Keratinocyte (primary cell): ENCODE data around the gene CNFN. TPM values are rescaled to one million over a fixed set of nuclear protein-coding genes. Genes with fewer than 3 reads are reported as not detected.
A peak's percentile ranks its signal among the peaks of the same experiment; 100 is the strongest.

Experiments used
- DNase-seq: peaks from one replicate; pipeline ENCODE4 v3.0.0-alpha.2; 2011; ENCODE audit warnings: low read depth, missing footprints, low spot score
- FAIRE-seq: peaks from 2 replicates; lab custom pipeline; 2011; peaks lifted over from hg19 to GRCh38; lab: Jason Lieb, UNC
- H2AFZ ChIP-seq: 2 replicates; pipeline ENCODE4 v1.6.0; 2012; ENCODE audit warnings: low read length, control low read depth, inconsistent platforms; ENCODE audit not compliant: control insufficient read depth
- H3K27ac ChIP-seq: 2 replicates; pipeline ENCODE4 v1.5.1; 2011; ENCODE audit warnings: low read length; ENCODE audit not compliant: control insufficient read depth, insufficient read depth
- H3K27me3 ChIP-seq: 3 replicates; pipeline ENCODE4 v1.6.0; 2011; ENCODE audit warnings: low read length; ENCODE audit not compliant: control insufficient read depth, insufficient read depth; ENCODE audit errors: extremely low read depth
- H3K36me3 ChIP-seq, 2 experiments: 2 replicates in 1 of 2; 3 replicates in 1 of 2; pipeline ENCODE4 v1.5.1; 2011; ENCODE audit warnings: low read length in 2 of 2, mild to moderate bottlenecking in 1 of 2; ENCODE audit not compliant: control insufficient read depth in 2 of 2, insufficient read depth in 2 of 2; ENCODE audit errors: extremely low read depth in 1 of 2
- H3K4me1 ChIP-seq: 3 replicates; pipeline ENCODE4 v1.5.1; 2011; ENCODE audit warnings: low read length; ENCODE audit not compliant: control insufficient read depth, insufficient read depth; ENCODE audit errors: extremely low read depth
- H3K4me2 ChIP-seq: 3 replicates; pipeline ENCODE4 v1.6.0; 2011; ENCODE audit warnings: low read depth, low read length; ENCODE audit not compliant: control insufficient read depth, insufficient read depth; ENCODE audit errors: extremely low read depth
- H3K4me3 ChIP-seq, 3 experiments: fragments of 200-600 bp in 1 of 3; sonication (generic) in 1 of 3; 2 replicates in 2 of 3; 3 replicates in 1 of 3; pipeline ENCODE4 v1.5.1; 2011 to 2016; ENCODE audit warnings: low read length in 3 of 3, mild to moderate bottlenecking in 3 of 3, control low read depth in 2 of 3, inconsistent platforms in 1 of 3, low read depth in 1 of 3, mixed read lengths in 1 of 3, mixed run types in 1 of 3, moderate library complexity in 1 of 3; ENCODE audit not compliant: control insufficient read depth in 2 of 3, insufficient read depth in 2 of 3; ENCODE audit errors: extremely low read depth in 1 of 3
- H3K79me2 ChIP-seq: 2 replicates; pipeline ENCODE4 v1.6.0; 2012; ENCODE audit warnings: low read length; ENCODE audit not compliant: control insufficient read depth, insufficient read depth
- H3K9ac ChIP-seq: 3 replicates; pipeline ENCODE4 v1.6.0; 2011; ENCODE audit warnings: low read length; ENCODE audit not compliant: control insufficient read depth, insufficient read depth; ENCODE audit errors: extremely low read depth
- H3K9me1 ChIP-seq: 3 replicates; pipeline ENCODE4 v1.6.0; 2011; ENCODE audit warnings: low read length; ENCODE audit not compliant: control insufficient read depth, insufficient read depth; ENCODE audit errors: extremely low read depth
- H3K9me3 ChIP-seq: 2 replicates; pipeline ENCODE4 v1.5.1; 2012; ENCODE audit warnings: low read depth, low read length; ENCODE audit not compliant: control insufficient read depth
- H4K20me1 ChIP-seq: 3 replicates; pipeline ENCODE4 v1.6.0; 2011; ENCODE audit warnings: low read length; ENCODE audit not compliant: control insufficient read depth, insufficient read depth; ENCODE audit errors: extremely low read depth
- CTCF ChIP-seq, 3 experiments: IDR thresholded peaks in 1 of 3; conservative IDR thresholded peaks in 1 of 3; optimal IDR thresholded peaks in 1 of 3; 2 replicates in 2 of 3; 3 replicates in 1 of 3; pipeline versions ENCODE3 to v1.5.1; 2011; ENCODE audit warnings: low read length in 3 of 3, mild to moderate bottlenecking in 3 of 3, moderate library complexity in 2 of 3, control low read depth in 1 of 3, inconsistent platforms in 1 of 3; ENCODE audit not compliant: insufficient read depth in 2 of 3; ENCODE audit errors: extremely low read depth in 1 of 3
- EZH2 ChIP-seq: IDR thresholded peaks from one replicate; pipeline ENCODE4 v1.6.1; 2012; ENCODE audit warnings: inconsistent platforms, mild to moderate bottlenecking, low read length, moderate library complexity
- dilution Hi-C: fragments of 300-500 bp; cut with MboI; formaldehyde crosslinking; loops from one replicate; pipeline ENCODE4 v1.7.0; 2020; ENCODE audit warnings: low sequenced_read_pairs; ENCODE audit not compliant: extremely low pct_ligation_motif_present
- polyA plus RNA-seq, 5 experiments: library from polyadenylated mRNA; depleted of rRNA in 3 of 5; stranded (reverse) in 3 of 5; stranded (forward) in 1 of 5; unstranded in 1 of 5; fragments of >200 nt; gene quantifications; 1 replicate in 1 of 5; 2 replicates in 3 of 5; 3 replicates in 1 of 5; pipeline versions ENCODE4 v1.2.1 to v1.2.3, GENCODE V29; 2011 to 2012; ENCODE audit warnings: missing spikeins in 2 of 5, low read depth in 1 of 5, low replicate concordance in 1 of 5

CNFN gene
- polyA plus RNA-seq, 1 donor (not counting 4 experiments of a cell fraction or from before 2014, with no cell fraction given) = 3.0 TPM

DNA sequence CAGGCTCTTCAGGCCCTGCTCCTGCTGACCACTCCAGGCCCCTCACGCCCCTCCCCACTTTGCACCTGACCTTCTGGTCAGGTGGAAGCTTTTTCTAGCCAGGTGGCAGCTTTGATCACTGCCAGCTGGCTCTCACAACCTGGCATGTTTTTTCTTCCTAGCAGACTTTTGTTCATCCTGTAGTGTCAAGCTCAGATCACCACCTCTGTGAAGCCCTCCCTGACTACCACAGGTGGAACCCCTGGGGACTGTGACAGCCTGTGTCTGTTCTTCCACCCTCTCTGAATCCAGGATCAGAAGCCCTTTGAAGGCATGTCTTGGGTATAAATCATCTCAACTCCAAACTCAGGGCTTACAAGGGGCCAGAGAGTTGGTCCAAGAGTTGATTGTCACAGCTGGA, 10.3 kb upstream of the CNFN start:
- Histone ChIP-seq H3K9me3 (no peaks in the 10 kb centered on the region), H2AFZ (no peak overlapping the region), H3K27me3 (no peaks in the 10 kb centered on the region), H3K9ac (no peak overlapping the region), H3K27ac (no peak overlapping the region), H4K20me1 (no peaks in the 10 kb centered on the region), H3K36me3 (peaks cover 2 to 3% of the 10 kb centered on the region in 2 experiments), H3K4me1 (peaks cover 23% of the 10 kb centered on the region), H3K4me2 (no peak overlapping the region), H3K79me2 (peaks cover 9% of the 10 kb centered on the region), H3K4me3 (no peak overlapping the region), H3K9me1 (peaks cover 5% of the 10 kb centered on the region)
- FAIRE-seq (no peak), DNase-seq (no peak)
- dilution Hi-C loops = no loop called here
- TF ChIP-seq EZH2 (no peak), CTCF (optimal IDR thresholded peaks at IDR 0.05 in 1 of 3, IDR thresholded peaks at IDR 0.05 in 1 of 3, conservative IDR thresholded peaks at IDR 0.05 in 1 of 3; ENCODE audit: extremely low read depth in 1 of 3, insufficient read depth in 2 of 3, low read length in 3 of 3) (no peak)

DNA sequence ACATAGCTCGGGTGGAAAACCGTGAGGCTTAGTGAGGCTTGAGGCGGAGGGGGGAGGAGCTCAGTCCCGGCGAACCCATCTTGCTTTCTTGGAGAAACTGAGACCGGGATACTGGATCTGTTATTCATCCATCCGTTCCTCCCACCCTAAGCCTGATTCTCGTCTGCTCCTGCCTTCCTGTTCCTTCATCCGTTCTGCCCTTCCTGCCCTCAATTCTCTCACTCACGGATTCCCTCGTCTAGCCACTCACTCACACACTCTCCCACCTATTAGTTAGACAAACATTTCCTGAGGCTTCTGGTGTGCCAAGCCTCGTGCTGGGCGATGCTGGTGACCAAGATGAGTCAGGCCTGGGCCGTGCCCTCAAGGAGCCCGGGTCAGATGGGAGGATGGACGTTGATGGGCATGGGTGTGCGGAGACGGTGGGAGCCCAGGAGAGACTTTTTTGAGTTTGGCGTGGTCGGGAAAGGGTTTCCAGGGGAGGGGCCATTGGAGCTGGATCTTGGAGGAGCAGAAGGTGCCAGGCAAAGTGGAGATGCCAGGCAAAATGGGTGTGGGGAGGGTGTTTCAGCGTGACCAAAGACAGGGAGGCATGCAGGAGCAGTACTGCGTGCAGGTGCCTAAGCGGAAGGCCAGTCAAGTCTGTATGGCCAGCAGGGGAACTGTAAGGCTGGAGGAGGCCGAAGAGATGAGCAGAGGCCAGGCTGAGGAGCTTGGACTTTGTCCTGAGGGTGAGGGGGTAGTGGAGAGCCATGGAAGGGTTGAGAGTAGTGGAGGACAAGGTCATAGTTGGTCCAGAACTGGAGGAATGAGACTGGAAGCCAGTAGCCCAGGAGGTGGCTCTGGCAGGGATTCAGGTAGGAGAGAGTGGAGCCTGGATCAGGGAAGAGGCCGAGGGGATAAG, 7.4 kb upstream of the CNFN start:
- DNase-seq (no peak), FAIRE-seq (peak; percentile 5)
- dilution Hi-C loops = no loop called here
- no peaks in the 10 kb centered on the region for H3K36me3 ChIP-seq
- no peak for TF ChIP-seq EZH2
- no peak for TF ChIP-seq CTCF (optimal IDR thresholded peaks at IDR 0.05 in 1 of 3, IDR thresholded peaks at IDR 0.05 in 1 of 3, conservative IDR thresholded peaks at IDR 0.05 in 1 of 3; ENCODE audit: extremely low read depth in 1 of 3, insufficient read depth in 2 of 3, low read length in 3 of 3)
- H3K27ac ChIP-seq = peak overlapping the region; percentile 99
- H3K79me2 ChIP-seq = peaks cover 9% of the 10 kb centered on the region
- H2AFZ ChIP-seq = peak overlapping the region; percentile 95
- peaks cover 23% of the 10 kb centered on the region for H3K4me1 ChIP-seq
- no peaks in the 10 kb centered on the region for H4K20me1 ChIP-seq
- peak overlapping the region; percentile 99 for H3K4me2 ChIP-seq
- H3K27me3 ChIP-seq = no peaks in the 10 kb centered on the region
- peak overlapping the region; percentile 94 for H3K9ac ChIP-seq
- peaks cover 5% of the 10 kb centered on the region for H3K9me1 ChIP-seq
- H3K9me3 ChIP-seq = no peaks in the 10 kb centered on the region
- H3K4me3 ChIP-seq = peak overlapping the region; percentile 58 to 84 (median 83)
